Osteocyte (in vitro differentiated cells): ENCODE measurements around the gene GGCT. TPM values are rescaled to one million over a fixed set of nuclear protein-coding genes. Genes with fewer than 3 reads are reported as not detected.

ENCODE experiments used
- DNase-seq: peaks from one replicate; pipeline ENCODE4 v3.0.0; 2021; ENCODE audit warnings: mixed read lengths; ENCODE audit not compliant: unreplicated experiment; ENCODE audit errors: extremely low spot score
- H3K27ac Mint-ChIP-seq: one replicate; pipeline ENCODE4 v1.8.0; 2021; ENCODE audit warnings: mild to moderate bottlenecking, mixed read lengths; ENCODE audit not compliant: unreplicated experiment
- H3K27me3 Mint-ChIP-seq: one replicate; pipeline ENCODE4 v1.8.0; 2021; ENCODE audit warnings: mixed read lengths; ENCODE audit not compliant: unreplicated experiment
- H3K36me3 Mint-ChIP-seq: one replicate; pipeline ENCODE4 v1.8.0; 2021; ENCODE audit warnings: mixed read lengths; ENCODE audit not compliant: unreplicated experiment
- H3K4me1 Mint-ChIP-seq: one replicate; pipeline ENCODE4 v1.8.0; 2021; ENCODE audit warnings: mixed read lengths; ENCODE audit not compliant: unreplicated experiment
- H3K4me3 Mint-ChIP-seq: one replicate; pipeline ENCODE4 v1.8.0; 2021; ENCODE audit warnings: mild to moderate bottlenecking, moderate library complexity, mixed read lengths; ENCODE audit not compliant: unreplicated experiment
- H3K9me3 Mint-ChIP-seq: one replicate; pipeline ENCODE4 v1.8.0; 2021; ENCODE audit warnings: mixed read lengths; ENCODE audit not compliant: unreplicated experiment
- total RNA-seq: library from RNA; stranded (reverse); gene quantifications from 2 replicates; pipeline ENCODE4 v1.2.1, GENCODE V29; 2021
- TF ChIP-seq, protein P1 (sequence below): fragments of 200-600 bp; sonication (generic); IDR thresholded peaks from 2 replicates; pipeline ENCODE4 v1.5.0; 2021; ENCODE audit warnings: antibody characterized with exemption, mild to moderate bottlenecking, moderate library complexity

The GGCT gene
- total RNA-seq, 1 donor from 2014 or later: 24.2 TPM

DNA sequence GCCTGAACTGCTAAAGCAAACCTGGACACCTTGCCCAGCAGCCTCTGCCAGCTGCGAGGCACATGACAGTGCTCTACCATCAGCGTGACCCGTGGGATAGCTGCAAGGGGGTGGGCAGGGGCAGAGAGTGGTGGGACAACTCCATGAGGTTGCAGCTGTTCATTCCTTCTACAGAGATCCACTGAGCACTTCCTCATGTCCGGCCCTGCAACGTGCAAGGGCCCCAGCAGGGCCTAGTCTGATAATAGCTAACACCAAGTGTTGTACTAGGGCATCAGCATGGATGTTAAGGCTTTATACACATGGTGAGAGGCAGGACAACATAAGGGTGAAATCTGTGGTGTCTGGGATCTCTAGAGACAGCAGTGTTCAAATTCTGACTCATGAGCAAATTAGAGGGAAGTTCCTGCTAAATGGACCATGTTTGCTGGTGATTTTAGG, 40.4 kb downstream of the GGCT start:
- Mint-ChIP-seq H3K36me3 (peaks cover 6% of the 10 kb centered on the region), H3K4me1 (peaks cover 50% of the 10 kb centered on the region), H3K4me3 (no peak overlapping the region), H3K27ac (no peak overlapping the region), H3K27me3 (no peaks in the 10 kb centered on the region), H3K9me3 (no peaks in the 10 kb centered on the region)
- TF ChIP-seq, protein P1, sequence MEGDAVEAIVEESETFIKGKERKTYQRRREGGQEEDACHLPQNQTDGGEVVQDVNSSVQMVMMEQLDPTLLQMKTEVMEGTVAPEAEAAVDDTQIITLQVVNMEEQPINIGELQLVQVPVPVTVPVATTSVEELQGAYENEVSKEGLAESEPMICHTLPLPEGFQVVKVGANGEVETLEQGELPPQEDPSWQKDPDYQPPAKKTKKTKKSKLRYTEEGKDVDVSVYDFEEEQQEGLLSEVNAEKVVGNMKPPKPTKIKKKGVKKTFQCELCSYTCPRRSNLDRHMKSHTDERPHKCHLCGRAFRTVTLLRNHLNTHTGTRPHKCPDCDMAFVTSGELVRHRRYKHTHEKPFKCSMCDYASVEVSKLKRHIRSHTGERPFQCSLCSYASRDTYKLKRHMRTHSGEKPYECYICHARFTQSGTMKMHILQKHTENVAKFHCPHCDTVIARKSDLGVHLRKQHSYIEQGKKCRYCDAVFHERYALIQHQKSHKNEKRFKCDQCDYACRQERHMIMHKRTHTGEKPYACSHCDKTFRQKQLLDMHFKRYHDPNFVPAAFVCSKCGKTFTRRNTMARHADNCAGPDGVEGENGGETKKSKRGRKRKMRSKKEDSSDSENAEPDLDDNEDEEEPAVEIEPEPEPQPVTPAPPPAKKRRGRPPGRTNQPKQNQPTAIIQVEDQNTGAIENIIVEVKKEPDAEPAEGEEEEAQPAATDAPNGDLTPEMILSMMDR: no peak
- DNase-seq: no peak

DNA sequence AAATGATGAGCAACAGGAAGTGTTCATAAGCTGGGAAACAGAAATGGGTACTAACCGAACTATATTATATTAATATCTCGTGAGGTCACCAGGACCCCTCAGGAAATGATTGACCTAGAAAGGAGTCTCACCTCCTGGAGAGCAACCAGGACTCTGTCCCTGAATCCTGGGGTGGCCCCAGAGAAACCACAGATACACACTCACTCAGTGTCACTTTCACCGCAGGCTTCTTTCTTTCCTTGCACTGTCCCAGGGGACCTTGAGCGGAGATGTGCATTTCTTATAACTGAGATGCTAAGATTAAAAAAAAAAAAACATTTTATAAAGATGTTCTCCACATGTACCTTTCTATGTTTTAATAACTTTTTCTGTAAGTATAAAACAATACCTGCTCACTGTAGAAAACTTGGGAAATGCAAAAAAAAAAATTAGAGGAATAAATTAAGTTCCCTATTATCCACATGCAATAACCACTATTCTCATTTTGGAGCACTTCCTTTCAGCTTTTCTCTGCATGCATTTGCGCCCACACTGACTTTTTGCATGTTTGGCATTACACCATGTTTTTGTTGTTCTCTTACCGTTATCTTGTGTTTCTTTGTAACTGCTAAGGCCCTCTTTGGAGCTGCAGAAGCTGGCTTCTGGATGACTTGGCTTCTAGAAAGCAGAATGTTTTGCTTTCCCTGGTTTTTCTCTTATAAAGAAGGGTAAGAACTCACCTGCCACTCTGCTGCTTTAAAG, 41.1 kb downstream of the GGCT start:
- Mint-ChIP-seq H3K27me3 (no peaks in the 10 kb centered on the region), H3K4me1 (peaks cover 48% of the 10 kb centered on the region), H3K36me3 (peaks cover 4% of the 10 kb centered on the region), H3K9me3 (no peaks in the 10 kb centered on the region), H3K4me3 (no peak overlapping the region), H3K27ac (no peak overlapping the region)
- TF ChIP-seq, protein P1: no peak
- no peak for DNase-seq

DNA sequence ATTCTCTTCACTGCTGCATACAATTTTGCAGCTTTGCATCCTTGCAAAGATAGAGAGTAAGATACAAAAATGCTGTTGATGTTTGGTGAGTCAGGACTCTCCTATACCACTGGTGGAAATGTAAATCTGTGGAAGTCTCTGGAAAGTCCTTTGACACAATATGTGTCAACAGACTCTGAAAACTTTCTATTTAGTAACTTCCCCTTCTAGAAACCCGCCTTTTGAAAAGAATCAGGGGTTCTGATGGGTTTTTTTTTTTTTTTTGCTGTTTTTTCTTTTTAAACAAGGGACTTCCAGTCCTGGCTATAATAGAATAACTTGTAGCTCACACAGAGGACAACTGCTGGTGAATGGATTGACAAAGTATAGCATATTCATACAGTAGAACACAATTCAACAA, 42.5 kb downstream of the GGCT start:
- TF ChIP-seq, protein P1: no peak
- H3K27ac Mint-ChIP-seq: no peak overlapping the region
- peaks cover 4% of the 10 kb centered on the region for H3K36me3 Mint-ChIP-seq
- no peak overlapping the region for H3K4me3 Mint-ChIP-seq
- H3K27me3 Mint-ChIP-seq: no peaks in the 10 kb centered on the region
- peaks cover 55% of the 10 kb centered on the region for H3K4me1 Mint-ChIP-seq
- no peaks in the 10 kb centered on the region for H3K9me3 Mint-ChIP-seq
- no peak for DNase-seq

DNA sequence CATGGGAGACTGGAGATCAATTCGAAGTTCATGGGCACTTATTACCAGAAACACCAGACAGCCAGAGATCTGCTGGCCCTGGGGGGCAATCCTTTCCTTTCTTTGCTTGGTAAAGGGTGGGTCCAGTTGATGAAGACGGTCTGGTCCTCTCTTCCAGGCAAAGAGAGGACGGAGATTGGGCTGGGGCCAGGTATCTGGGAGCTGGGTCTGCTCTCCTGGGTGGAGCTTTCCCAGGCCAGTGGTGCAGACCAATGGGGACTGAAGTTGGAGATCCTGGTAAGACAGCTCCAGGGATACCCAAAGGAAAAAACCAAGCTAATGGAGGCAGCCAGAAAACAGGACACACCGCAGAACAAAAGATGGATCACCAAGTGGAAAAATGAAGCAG, 44.4 kb downstream of the GGCT start:
- peaks cover 9% of the 10 kb centered on the region for H3K36me3 Mint-ChIP-seq
- no peak for DNase-seq
- no peaks in the 10 kb centered on the region for H3K27me3 Mint-ChIP-seq
- peaks cover 44% of the 10 kb centered on the region for H3K4me1 Mint-ChIP-seq
- TF ChIP-seq, protein P1: no peak
- H3K27ac Mint-ChIP-seq: peak overlapping the region; percentile 96
- no peaks in the 10 kb centered on the region for H3K9me3 Mint-ChIP-seq
- peak overlapping the region; percentile 73 for H3K4me3 Mint-ChIP-seq

DNA sequence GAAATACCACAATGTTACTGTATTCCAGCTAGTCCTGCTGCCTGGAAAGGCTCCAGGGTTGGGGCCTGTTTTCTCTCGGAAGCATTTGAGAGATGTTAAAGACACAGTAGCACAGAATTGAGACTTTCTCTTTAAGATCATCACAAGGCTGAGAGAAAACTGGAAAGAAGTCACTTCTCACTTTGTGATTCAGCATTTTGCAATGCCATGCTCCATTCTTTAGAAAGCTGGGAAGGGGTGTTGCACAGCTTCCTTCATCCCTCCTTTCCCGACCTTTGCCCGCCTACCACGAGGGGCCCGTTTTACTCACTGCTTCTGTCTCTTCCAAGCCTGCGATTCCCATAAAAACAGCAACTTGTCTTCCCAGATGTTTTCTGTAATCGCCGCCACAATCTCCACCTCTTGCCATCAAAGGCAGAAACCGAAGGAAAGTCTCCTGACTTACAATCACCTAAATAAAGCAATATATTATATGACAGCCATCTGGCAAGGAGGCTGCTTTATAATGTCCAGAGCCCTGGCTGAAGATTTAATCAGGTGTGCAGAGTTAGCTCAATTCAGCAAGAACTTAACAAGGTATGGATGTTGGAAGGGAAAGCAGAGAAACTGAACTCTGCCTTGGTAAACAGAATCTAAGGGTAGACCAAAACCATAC, 44.9 kb downstream of the GGCT start:
- H3K4me3 Mint-ChIP-seq: peak overlapping the region; percentile 73
- H3K9me3 Mint-ChIP-seq: no peaks in the 10 kb centered on the region
- peaks cover 41% of the 10 kb centered on the region for H3K4me1 Mint-ChIP-seq
- H3K27me3 Mint-ChIP-seq: no peaks in the 10 kb centered on the region
- H3K36me3 Mint-ChIP-seq: peaks cover 9% of the 10 kb centered on the region
- TF ChIP-seq, protein P1: no peak
- H3K27ac Mint-ChIP-seq: peak overlapping the region; percentile 96
- no peak for DNase-seq
